ENCODE results near the gene TMEM192. TPM values are rescaled to one million over a fixed set of nuclear protein-coding genes. Genes with fewer than 3 reads are reported as not detected.

Gene TMEM192
- total RNA-seq, 4 donors from 2014 or later: 19.2 to 34.9 (median 21.8) TPM

DNA sequence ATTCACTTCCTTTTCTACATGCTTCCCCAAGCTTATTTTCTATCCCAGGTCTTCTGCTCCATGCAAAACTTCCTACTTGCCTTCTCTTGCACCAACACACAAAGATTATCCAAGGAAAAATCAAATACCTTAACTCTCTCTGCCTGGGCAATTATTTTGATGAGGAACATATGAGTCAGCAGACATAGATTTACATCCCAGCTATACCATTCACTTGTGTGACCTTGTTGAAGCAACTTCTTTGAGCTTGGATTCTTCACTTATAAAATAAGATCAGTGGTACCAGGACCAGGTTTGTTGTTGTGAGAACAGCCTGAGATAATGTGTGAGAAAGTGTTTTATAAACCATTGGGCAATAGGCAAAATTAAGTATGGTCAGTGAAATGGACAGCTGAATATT, 39.1 kb upstream of the TMEM192 start:
- no peaks in the 10 kb centered on the region for H3K9me3 ChIP-seq
- TF ChIP-seq POLR2A (IDR thresholded peaks at IDR 0.05) (no peak), CTCF (IDR thresholded peaks at IDR 0.05) (no peak)
- no peak overlapping the region for H3K4me3 ChIP-seq (replicated peaks in 1 of 3)
- no peaks in the 10 kb centered on the region for H3K27me3 ChIP-seq
- no peak overlapping the region for H3K27ac ChIP-seq
- intact Hi-C loops (cut with DNase I): no loop called here
- no peak for DNase-seq
- no peaks in the 10 kb centered on the region for H3K4me1 ChIP-seq
- H3K36me3 ChIP-seq: no peaks in the 10 kb centered on the region

- Histone ChIP-seq H3K36me3 (no peaks in the 10 kb centered on the region), H3K4me1 (no peaks in the 10 kb centered on the region), H3K4me3 (replicated peaks in 1 of 3) (no peak overlapping the region), H3K9me3 (no peaks in the 10 kb centered on the region), H3K27me3 (no peaks in the 10 kb centered on the region), H3K27ac (no peak overlapping the region)
- intact Hi-C loops (cut with DNase I): no loop called here
- no peak for DNase-seq
- WGBS, 2 donors: 90 to 92% methylated on average over 3 of the region's 3 CpGs
- TF ChIP-seq POLR2A (IDR thresholded peaks at IDR 0.05): no peak
- no peak for TF ChIP-seq CTCF (IDR thresholded peaks at IDR 0.05)
Observed at GRCh38 chr4:165150545-165150944, 37.9 kb upstream of the TMEM192 start.

GRCh38 chr4:165138843-165139242, 26.2 kb upstream of the TMEM192 start:
- no peaks in the 10 kb centered on the region for H3K36me3 ChIP-seq
- H3K27ac ChIP-seq: no peak overlapping the region
- intact Hi-C loops (cut with DNase I): loop anchor here (10.0 kb wide), 1 partner anchor 216 kb away; no protein-coding TSS in a partner anchor
- 93 to 97% methylated on average over 3 of the region's 3 CpGs for WGBS, 2 donors
- no peak for TF ChIP-seq POLR2A (IDR thresholded peaks at IDR 0.05)
- no peak for TF ChIP-seq CTCF (IDR thresholded peaks at IDR 0.05)
- H3K4me1 ChIP-seq: no peaks in the 10 kb centered on the region
- H3K27me3 ChIP-seq: no peaks in the 10 kb centered on the region
- no peaks in the 10 kb centered on the region for H3K9me3 ChIP-seq
- no peak overlapping the region for H3K4me3 ChIP-seq (replicated peaks in 1 of 3)
- DNase-seq: no peak

DNA sequence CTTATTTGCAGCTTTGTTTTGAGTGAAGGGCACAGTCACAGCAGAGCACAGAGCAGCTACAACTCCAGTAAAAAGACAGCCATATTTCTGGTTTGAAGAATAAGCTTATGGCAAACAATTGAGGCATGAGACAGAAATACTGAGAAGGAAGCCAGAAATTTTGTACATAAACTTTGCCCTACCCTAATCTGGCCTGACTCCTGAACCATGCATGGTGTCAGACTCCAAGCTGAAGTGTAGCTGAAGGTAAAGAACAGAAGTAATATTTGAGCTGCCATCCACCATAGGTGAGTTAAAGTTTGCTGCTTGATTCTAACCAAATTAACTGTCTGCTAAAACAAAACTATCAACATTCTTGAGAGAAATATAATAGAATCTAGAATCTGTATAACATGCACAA, 24.5 kb upstream of the TMEM192 start:
- H3K4me3 ChIP-seq (replicated peaks in 1 of 3): no peak overlapping the region
- no peaks in the 10 kb centered on the region for H3K27me3 ChIP-seq
- H3K27ac ChIP-seq: no peak overlapping the region
- H3K4me1 ChIP-seq: no peaks in the 10 kb centered on the region
- no peak for TF ChIP-seq CTCF (IDR thresholded peaks at IDR 0.05)
- TF ChIP-seq POLR2A (IDR thresholded peaks at IDR 0.05): no peak
- no peaks in the 10 kb centered on the region for H3K36me3 ChIP-seq
- intact Hi-C loops (cut with DNase I): loop anchor here (10.0 kb wide), 1 partner anchor 218 kb away; no protein-coding TSS in a partner anchor
- no peak for DNase-seq
- H3K9me3 ChIP-seq: no peaks in the 10 kb centered on the region

DNA sequence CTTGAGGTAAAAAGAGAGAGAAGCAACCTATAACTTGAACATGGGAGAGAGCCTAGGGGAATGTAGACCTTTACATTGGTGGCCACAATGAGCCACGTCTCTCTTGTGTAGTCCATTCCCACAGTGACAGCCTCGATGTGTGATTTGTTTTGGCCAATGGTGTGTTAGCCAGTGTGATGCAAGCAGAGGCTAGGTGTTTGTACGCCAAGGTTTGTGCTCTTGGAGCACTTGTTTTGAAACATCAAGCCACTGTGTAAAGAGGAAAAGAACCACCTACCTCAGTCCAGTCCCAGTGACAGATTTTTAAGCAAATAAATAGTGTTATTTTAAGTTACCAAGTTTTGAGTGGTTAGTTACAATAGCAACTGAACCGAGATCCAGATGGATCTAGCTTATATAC, 23.9 kb upstream of the TMEM192 start:
- no peaks in the 10 kb centered on the region for H3K4me1 ChIP-seq
- DNase-seq: no peak
- no peak overlapping the region for H3K4me3 ChIP-seq (replicated peaks in 1 of 3)
- no peak overlapping the region for H3K27ac ChIP-seq
- no peaks in the 10 kb centered on the region for H3K27me3 ChIP-seq
- TF ChIP-seq POLR2A (IDR thresholded peaks at IDR 0.05) (no peak), CTCF (IDR thresholded peaks at IDR 0.05) (no peak)
- WGBS, 2 donors: 67 to 72% methylated on average over 4 of the region's 4 CpGs
- H3K36me3 ChIP-seq: no peaks in the 10 kb centered on the region
- intact Hi-C loops (cut with DNase I): loop anchor here (10.0 kb wide), 1 partner anchor 218 kb away; no protein-coding TSS in a partner anchor
- H3K9me3 ChIP-seq: no peaks in the 10 kb centered on the region
